HEK293T (cell line): ENCODE data around the gene WWC1.

Experiments used
- CTBP1 ChIP-seq: fragments of 450-650 bp; IDR thresholded peaks from 2 replicates; pipeline ENCODE4 v1.6.1; 2016; ENCODE audit warnings: borderline replicate concordance
- FOXA1 ChIP-seq: fragments of 450-650 bp; IDR thresholded peaks from 2 replicates; pipeline ENCODE4 v1.6.1; 2016; ENCODE audit warnings: mild to moderate bottlenecking
- FOXM1 ChIP-seq: fragments of 450-650 bp; IDR thresholded peaks from 2 replicates; pipeline ENCODE4 v1.6.1; 2017; ENCODE audit warnings: mild to moderate bottlenecking, borderline replicate concordance
- NFRKB ChIP-seq: fragments of 450-650 bp; IDR thresholded peaks from 2 replicates; pipeline ENCODE4 v1.6.1; 2016; ENCODE audit warnings: mild to moderate bottlenecking, moderate library complexity
- SUZ12 ChIP-seq: fragments of 450-650 bp; IDR thresholded peaks from 2 replicates; pipeline ENCODE4 v1.6.1; 2016; ENCODE audit warnings: mild to moderate bottlenecking
- TARDBP ChIP-seq: fragments of 450-650 bp; IDR thresholded peaks from 2 replicates; pipeline ENCODE4 v1.6.1; 2016
- ZNF384 ChIP-seq: fragments of 450-650 bp; IDR thresholded peaks from 2 replicates; pipeline ENCODE4 v1.6.1; 2016

- TF ChIP-seq ZNF384 (no peak), CTBP1 (no peak), TARDBP (no peak), FOXA1 (no peak), FOXM1 (no peak), SUZ12 (no peak), NFRKB (no peak)
Measured at GRCh38 chr5:168275940-168276339, 15.5 kb upstream of the WWC1 start.
